ENCODE measurements around the gene ANKIB1.
"Not testable (repeated sequence)": the region's sequence is repeated elsewhere in the genome, so short reads cannot be mapped to it uniquely, and the experiment has no call there.

The ANKIB1 gene, protein sequence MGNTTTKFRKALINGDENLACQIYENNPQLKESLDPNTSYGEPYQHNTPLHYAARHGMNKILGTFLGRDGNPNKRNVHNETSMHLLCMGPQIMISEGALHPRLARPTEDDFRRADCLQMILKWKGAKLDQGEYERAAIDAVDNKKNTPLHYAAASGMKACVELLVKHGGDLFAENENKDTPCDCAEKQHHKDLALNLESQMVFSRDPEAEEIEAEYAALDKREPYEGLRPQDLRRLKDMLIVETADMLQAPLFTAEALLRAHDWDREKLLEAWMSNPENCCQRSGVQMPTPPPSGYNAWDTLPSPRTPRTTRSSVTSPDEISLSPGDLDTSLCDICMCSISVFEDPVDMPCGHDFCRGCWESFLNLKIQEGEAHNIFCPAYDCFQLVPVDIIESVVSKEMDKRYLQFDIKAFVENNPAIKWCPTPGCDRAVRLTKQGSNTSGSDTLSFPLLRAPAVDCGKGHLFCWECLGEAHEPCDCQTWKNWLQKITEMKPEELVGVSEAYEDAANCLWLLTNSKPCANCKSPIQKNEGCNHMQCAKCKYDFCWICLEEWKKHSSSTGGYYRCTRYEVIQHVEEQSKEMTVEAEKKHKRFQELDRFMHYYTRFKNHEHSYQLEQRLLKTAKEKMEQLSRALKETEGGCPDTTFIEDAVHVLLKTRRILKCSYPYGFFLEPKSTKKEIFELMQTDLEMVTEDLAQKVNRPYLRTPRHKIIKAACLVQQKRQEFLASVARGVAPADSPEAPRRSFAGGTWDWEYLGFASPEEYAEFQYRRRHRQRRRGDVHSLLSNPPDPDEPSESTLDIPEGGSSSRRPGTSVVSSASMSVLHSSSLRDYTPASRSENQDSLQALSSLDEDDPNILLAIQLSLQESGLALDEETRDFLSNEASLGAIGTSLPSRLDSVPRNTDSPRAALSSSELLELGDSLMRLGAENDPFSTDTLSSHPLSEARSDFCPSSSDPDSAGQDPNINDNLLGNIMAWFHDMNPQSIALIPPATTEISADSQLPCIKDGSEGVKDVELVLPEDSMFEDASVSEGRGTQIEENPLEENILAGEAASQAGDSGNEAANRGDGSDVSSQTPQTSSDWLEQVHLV

DNA sequence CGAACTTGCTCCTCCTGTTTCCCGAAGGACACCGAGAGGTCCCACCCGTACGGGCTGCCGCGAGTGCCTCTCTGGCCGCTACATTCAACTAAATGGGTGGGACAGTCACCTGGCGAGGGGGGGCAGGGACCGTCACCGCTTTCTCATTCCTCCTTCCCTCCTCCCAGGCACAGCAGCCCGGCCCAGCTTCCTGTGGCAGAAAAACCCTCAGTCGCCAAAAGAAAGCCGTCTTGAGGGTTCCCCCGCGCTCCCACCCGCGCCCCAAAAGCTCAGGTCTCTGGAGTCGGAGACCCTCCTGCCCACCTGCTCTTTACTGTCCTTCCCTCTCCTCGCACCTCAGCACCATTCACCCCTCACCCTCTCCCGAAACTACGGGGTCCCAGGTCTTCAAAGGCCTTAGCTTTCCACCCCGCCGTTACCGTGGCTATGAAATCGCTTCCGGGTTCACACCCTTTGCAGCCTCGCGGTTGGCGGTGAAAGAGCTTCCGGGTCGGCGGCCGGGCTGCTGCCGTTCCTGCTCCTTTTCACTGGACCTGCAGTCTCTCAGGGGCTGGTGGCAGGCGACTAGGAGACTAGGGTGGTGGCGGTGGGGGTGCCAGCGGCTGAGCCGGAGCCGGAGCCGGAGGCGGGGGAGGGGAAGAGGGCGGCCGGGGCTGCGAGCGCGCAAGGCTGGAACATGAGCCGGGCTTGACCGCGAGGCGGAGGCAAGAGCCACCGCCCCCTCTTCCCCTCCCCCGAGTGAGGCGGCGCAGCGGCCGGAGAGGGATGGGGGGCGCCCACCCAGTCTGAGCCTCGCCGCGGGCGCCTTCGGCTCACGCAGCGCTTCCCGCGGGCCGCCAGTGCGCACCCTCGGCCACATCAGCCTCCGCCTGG is at the start of gene ANKIB1, which contains the start of gene KRIT1:
Gene ANKIB1, plus strand, starts transcription at position 488 of the 873 bp plus-strand sequence. CDS start 49,005 bp downstream, outside the sequence.
Gene KRIT1, minus strand, starts transcription at position 428 of the 873 bp plus-strand sequence. CDS start 3,779 bp downstream, outside the sequence.
- peak; percentile 75 to 89 for DNase-seq

DNA sequence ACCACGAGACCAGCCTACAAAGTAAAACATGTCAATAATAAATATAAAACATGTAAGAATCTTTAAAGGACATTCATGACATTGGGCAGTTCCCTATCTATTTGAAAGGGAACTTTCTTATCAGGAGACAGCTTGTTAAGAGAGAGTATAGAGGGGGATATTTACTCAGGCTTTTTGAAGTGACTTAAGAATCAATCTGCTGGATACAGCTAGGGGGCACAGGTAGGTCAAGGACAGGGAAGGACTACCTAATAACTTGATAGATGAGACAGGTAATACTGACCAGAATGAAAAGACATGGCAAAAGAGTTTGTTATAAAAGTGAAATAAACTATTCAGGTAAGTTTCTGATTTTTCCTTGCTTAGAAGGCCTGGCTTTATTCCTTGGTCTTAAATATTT is 45.0 kb upstream of the ANKIB1 start:
- DNase-seq: no peak

DNA sequence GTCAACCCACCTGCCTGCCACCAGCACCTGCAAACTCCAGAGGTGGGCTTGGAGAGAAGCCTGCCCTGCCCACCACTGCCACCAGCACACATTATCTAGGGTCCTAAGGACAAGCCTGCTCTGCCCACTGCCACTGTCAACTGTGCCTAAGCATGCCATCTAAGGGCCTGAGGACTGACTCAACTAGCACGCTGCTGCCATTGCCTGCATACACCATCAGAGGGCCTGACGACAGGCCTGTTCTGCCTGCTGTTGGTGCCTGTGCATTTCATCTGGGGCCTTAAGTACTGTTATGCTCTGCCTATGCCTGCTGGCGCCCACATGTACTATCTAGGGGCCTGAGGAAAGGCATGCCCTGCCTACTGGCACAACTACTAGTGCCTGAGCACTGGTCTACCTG is 39.8 kb upstream of the ANKIB1 start:
- DNase-seq: no peak

DNA sequence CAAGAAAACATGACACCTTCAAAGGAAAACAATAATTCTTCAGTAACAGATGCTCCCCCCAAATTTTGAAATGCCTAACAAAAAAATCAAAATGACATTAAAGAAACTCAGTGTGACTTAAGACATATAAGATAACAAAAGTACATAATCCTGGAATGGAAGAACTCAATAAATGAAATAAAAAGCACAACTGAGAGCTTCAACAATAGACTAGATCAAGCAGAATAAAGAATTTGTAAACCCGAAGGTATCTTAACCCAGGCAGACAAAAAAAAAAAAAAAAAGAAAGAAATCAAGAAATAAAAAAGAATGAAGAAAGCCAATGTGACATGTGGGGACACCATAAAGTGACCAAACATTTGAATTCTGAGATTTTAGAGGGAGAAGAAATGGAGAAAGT is 39.1 kb upstream of the ANKIB1 start:
- DNase-seq: no peak

DNA sequence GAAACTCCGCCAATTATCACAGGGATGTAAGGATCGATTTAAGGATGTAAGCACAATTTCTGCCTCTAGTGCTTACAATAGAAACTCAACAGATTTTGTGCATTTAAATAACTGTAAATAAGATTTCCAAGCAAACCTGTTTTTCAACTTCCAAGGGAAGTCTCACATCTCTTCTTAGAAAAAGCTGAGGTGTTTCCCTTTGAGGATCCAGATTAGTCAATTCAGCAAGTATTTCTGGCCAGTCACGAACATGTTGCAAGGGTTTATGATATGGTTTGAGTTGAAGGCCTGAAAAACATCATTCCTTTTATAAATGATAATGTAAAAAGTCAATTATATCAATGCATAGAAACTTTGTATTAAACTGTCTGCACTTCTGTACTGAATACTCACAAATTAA is 24.0 kb upstream of the ANKIB1 start:
- no peak for DNase-seq

DNA sequence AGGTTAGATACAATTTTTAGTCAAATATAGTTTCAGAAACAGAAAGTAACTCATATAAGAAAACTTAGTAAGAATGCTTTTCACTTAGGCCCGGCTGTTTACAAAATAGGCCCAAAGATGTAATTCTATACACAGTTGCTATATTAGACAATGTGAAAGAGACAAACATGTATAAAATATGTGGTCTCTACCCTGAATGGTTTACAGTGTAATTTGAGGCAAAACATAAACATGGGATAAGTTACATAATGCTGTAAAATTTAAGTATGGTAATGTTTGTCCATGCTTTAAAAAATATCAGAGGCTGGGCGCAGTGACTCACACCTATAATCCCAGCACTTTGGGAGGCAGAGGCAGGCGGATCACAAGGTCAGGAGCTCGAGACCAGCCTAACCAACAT is 18.8 kb upstream of the ANKIB1 start:
- no peak for DNase-seq

DNA sequence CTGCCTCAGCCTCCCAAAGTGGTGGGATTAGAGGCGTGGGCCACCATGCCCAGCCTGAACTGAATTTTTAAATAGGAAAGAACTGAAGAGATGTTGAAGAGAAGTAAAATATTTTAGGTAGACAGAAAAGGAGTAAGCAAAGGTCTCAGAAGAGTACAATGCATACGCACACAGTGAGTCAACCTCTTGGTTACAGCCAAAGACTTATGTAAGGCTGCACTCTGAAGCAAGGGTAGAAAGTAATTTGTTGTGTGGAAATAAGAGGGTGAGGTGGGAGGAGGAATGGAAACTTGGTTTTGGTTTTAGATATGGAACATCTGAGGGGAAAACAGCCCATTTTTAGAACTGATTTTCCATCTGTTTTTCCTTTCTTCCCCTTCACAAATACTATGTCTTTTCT is 17.7 kb upstream of the ANKIB1 start:
- no peak for DNase-seq

DNA sequence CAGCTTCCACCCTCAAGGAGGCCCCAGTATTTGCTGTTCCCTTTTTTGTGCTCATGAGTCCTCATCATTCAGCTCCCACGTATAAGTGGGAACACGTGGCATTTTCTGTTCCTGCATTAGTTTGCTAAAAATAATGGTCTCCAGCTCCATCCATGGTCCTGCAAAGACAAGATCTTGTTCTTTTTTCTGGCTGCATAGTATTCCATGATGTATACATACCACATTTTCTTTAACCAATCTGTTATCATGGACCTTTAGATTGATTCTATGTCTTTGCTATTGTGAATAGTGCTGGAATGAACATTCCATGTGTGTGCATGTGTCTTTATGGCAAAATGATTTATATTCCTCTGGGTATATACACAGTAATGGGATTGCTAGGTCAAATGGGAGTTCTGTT is 17.0 kb upstream of the ANKIB1 start:
- no peak for DNase-seq

DNA sequence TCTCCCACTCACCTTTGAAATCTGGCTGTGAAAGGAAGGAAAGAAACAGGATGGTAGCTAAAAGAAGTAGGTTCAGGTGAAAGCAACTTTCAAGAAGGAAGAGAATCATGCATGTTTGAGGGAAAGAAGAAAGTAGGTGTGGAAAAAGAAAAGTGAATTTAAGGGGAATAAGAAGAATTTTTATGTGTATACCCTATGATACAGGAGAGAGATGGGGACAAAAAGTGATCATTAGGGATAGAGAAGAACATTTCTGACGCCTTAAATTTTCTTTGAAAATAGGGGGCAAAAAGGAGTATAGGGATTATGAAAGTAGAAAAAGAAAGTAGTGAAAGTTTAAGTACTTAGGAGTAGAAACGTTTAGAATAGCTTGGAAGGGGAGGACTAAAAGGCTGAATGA is 15.2 kb upstream of the ANKIB1 start:
- no peak for DNase-seq

DNA sequence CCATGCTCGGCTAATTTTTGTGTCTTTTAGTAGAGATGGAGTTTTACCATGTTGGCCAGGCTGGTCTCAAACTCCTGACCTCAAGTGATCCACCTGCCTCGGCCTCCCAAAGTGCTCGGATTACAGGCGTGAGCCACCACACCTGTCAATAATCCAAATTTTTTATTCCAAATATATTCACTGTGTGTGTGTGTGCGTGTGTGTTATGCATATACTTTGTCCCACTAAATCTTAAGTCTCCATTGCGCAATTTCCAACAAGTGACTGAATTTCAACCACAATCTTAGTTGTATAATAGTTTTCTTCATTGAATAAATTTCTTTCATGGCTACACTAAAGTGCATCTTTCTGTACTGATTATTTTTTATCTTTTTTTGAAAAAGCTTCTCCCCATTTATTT is 2.8 kb upstream of the ANKIB1 start:
- DNase-seq: no peak

DNA sequence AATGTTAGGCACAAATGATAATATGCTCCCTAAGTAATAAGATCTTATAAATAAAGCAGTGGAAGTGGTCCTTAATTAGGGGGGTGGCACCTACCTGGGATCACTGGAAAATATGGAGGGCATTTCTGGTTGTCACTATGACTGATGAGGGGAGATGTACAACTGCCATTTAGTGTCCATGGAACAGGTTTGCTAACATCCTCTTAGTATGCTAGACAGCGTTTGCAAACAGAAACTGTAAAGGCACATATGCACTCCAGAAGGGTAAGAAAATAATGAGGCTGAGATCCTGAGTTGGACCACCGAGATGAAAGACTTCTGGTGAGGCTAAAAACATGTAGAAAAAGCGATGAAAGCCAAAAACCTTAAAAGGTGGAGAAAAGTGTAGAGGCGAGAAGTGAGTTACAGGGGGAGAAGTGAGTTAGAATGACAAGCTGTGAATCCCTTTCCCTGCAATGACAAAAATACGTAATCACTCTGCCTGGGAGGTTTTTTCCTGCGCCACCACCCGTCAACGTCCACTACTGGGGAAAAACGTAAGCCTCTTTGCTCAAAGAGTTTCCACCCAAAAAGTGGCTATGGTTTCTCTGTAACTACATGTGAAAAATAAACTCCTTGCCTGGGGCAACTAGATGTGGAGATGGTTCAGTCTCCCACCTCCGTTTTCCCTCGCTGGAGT is 827 bp upstream of the ANKIB1 start:
- DNase-seq: peak in 1 of 2 experiments; percentile 22

DNA sequence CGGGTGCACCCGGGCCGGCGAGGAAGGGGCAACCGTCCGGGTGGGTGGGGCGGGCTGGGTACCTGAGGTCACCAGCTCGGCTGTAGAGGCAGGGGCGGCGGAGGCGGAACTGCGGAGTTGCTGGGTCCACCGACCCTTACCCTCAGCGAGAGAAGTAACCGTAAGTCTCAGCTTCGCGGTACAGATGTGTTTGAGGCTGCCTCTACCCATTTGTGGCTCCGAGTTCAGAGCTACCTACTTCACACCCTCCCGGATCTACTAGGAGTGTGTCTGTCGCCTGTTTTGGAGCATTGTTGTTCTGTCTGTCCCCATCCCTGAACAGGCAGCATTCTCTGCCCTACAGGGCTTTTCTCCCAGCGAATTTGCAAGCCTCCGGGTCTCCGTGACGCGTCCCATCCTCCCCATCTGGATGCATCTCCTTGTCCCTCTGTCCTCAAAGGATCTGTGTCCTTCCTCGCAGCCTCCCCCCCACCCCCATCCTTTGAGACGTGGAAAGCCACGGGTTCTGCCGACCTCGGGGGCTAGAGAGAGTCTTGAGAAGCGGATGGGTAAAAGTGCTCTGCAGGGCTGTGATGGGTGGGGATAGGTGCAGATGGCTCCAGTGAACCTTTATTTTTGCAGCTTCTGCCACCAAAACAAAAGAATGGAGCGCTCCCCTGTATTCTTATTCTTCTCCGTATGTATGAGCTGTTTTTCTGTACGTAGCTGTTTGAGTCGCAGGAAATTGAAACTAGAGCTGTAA is 757 bp downstream of the ANKIB1 start:
- peak; percentile 45 to 61 for DNase-seq

DNA sequence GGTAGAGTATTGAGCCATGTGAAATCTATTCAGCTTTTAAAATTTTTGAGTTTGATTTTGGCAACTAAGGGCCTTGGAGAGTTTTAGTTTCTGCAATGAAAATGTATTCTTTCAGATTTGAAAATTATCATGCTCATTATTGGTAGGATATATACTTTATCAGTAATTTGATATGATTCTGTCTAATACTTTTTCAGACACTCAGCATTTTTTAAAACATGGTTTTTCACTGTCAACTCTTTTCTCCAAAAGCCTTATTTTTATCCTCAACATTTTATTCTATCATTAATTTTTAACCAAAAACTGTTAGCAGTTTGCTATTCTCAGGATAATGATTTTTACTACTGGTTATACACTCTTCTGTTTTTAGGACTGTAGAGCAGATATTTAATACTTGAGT is 4.8 kb downstream of the ANKIB1 start:
- no peak for DNase-seq

DNA sequence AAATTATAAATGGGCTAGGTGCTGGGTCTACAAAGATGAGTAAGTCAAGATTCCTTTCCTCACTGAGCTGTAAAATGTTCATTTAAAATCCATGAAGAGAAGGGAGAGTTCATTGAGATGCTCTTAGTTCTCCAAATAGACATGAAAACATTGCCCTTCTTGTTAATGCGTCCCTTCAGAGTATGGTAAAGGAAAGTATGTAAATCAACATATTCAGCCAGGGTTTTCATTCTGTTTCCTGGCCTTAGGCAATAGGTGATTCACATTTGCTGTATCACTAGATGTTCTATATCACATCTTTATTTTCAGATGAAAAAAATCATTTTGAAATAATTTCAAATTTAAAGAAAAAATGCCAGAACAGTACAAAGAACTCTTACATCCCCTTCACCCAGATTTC is 5.4 kb downstream of the ANKIB1 start:
- DNase-seq: no peak

DNA sequence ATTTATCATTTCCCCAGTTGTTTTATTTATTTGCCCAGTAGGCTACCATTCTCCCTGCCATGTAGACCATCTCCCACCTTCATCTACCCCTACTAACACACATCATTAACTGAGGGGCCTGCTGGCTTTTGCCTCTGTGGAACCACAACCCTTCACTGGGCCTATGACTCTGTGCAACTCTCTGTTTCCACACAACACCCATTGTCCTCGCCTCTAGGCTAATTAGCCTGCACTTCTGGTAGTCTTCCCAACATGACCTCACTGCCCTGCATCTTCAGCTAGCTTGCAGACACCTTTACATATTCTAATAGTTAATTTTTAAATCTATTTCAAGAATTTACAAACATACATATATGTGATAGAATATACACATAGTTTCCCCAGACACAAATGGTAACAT is 7.5 kb downstream of the ANKIB1 start:
- DNase-seq: no peak

DNA sequence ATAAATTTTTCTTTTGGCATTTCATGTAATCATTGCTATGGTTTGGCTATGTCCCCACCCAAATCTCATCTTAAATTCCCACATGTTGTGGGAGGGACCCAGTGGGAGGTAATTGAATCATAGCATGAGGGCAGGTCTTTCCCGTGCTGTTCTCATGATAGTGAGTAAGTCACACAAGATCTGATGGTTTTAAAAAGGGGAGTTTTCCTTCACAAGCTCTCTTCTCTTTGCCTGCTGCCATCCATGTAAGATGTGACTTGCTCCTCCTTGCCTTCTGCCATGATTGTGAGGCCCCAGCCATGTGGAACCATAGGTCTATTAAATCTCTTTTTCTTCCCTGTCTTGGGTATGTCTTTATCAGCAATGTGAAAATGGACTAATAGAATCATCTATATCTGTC is 9.0 kb downstream of the ANKIB1 start:
- DNase-seq: not testable (repeated sequence)

DNA sequence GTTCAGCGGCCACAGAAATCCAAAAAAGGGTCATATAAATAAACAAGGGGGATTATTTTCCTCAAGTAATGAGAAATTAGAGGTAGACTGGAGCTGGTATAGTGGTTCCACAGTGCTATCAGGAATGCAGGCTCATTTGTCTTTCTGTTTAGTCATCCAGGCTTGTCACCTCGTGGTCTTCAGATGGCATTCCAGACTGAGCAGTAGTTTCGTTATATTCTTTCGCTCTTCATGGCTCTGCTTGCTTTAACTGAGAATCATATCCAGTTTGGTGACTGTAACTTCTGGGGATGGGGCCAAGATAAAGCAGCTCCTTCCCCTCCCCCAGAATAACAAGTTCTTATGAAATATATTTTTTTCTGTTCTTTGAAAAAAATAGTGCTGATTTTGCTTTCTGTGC is 9.5 kb downstream of the ANKIB1 start:
- DNase-seq: no peak

DNA sequence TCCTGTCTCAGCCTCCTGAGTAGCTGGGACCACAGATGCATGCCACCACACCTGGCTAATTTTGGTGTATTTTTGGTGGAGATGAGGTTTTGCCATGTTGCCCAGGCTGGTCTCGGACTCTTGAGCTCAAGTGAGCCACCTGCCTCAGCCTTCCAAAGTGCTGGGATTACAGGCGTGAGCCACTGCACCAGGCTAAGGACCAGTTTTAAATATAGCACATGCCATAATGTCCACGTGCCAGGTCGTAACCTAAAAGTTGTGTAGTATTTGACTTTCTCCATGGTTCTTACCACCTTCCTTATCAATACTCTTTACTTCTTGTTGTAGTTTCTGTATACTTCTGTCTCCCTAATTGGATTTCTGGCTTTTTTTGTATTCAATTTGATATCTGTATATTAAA is 13.3 kb downstream of the ANKIB1 start:
- DNase-seq: no peak

DNA sequence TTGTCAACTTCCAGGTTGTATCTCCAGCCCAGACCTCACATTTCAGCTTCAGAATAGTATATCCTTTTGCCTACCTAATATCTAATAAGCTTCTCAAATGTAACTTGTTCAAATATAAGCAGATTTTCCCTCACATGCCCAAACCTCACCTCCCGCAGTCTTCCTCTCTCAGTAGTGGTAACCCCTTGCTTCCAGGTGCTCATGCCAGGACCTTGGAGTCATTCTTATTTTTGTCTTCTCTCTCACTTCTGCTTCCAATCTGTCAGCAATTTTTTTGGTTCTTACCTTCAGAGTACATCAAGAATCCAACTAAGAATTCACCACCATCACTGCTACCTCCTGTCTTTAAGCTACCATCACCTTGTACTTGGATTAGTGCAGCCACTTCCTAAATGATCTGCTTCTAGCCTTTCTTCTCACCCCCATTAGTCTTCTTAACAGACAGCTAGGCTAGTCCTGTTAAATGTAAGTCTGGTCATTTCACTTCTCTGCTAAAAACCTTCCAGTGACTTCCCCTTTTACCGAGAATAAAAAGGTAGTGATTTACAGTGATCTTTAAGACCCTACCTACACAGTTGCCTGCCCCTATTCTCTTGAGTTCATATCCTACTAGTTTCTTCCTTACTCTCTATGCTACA is 14.0 kb downstream of the ANKIB1 start:
- no peak for DNase-seq

DNA sequence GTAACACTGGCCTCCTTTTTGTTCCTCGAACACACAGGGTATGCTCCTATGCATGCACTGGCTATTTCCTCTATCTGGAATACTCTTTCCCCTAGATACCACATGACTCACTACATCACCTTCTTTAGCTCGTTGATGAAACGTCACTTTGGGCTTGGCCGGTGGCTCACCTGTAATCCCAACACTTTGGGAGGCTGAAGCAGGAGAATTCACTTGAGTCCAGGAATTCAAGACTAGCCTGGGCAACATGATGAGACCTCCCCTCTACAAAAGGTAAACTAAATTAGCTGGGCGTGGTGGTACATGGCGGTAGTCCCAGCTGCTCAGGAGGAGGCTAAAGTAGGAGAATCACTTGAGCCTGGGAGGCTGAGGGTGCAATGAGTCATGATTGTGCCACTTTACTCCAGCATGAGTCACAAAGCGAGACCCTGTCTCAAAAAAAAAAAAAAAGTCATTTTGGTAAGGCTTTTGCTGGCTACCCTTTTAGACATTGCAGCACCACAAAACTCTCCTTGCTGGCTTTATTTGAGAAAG is 14.5 kb downstream of the ANKIB1 start:
- DNase-seq: no peak

Data from NCI-H524 (cell line).